ENCODE measurements around the gene ASPDH. TPM values are rescaled to one million over a fixed set of nuclear protein-coding genes. Genes with fewer than 3 reads are reported as not detected.

The ASPDH gene
- total RNA-seq, 2 experiments from 2014 or later: not detected

DNA sequence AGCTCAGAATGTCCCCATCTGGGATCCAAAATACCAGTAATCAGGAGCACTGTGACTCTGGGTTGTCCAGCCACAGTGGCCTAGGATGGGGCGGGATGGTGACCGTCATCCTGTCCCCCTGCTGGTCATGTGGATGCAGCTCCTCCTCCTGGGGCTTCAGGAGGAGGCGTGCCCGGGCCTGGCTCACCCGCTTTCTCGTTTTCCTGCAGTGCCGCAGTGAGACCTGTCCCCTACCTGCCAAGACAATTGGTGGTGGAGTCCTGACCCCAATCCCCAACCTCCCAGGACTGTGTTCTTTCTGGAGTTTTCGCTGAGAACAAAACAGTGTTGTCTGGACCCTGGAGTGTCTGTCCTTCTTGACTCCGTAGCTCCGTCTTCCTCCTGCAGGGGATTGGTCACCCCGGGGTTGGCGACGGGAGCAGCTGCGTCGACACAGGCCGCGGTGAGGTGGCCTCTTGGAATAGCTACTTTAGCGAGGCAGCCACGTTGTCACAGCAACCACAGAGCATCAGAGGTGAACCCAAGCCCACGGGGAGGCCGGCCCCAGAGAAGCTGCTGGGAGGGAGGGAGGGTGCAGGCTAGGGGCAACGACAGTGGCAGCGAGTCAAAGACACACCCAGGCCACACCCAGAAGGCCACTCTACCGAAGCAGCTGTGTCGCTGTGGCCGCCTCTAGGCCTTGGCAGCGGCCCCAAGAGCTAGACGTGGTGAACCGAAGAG, 47.6 kb downstream of the ASPDH start:
- intact Hi-C loops (cut with micrococcal nuclease): no loop called here
- Mint-ChIP-seq H3K27ac (no peak overlapping the region), H3K4me3 (no peak overlapping the region), H3K9me3 (no peaks in the 10 kb centered on the region), H3K27me3 (peaks cover 9% of the 10 kb centered on the region), H3K4me1 (ENCODE audit: low read depth) (peaks cover 3% of the 10 kb centered on the region), H3K36me3 (ENCODE audit: low read depth) (no peaks in the 10 kb centered on the region)
- CTCF ChIA-PET: interaction anchor here (1.5 to 1.6 kb wide), 2 partner anchors 13 to 109 kb away, joined by 7 to 8 read pairs; no protein-coding TSS in a partner anchor
- DNase-seq: no peak
- POLR2A ChIA-PET: interaction anchor here (0.9 kb wide), 1 partner anchor 14 kb away, joined by 3 read pairs; no protein-coding TSS in a partner anchor
- TF ChIP-seq, protein P1, sequence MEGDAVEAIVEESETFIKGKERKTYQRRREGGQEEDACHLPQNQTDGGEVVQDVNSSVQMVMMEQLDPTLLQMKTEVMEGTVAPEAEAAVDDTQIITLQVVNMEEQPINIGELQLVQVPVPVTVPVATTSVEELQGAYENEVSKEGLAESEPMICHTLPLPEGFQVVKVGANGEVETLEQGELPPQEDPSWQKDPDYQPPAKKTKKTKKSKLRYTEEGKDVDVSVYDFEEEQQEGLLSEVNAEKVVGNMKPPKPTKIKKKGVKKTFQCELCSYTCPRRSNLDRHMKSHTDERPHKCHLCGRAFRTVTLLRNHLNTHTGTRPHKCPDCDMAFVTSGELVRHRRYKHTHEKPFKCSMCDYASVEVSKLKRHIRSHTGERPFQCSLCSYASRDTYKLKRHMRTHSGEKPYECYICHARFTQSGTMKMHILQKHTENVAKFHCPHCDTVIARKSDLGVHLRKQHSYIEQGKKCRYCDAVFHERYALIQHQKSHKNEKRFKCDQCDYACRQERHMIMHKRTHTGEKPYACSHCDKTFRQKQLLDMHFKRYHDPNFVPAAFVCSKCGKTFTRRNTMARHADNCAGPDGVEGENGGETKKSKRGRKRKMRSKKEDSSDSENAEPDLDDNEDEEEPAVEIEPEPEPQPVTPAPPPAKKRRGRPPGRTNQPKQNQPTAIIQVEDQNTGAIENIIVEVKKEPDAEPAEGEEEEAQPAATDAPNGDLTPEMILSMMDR (IDR thresholded peaks at IDR 0.05): no peak
- no peak for ATAC-seq

DNA sequence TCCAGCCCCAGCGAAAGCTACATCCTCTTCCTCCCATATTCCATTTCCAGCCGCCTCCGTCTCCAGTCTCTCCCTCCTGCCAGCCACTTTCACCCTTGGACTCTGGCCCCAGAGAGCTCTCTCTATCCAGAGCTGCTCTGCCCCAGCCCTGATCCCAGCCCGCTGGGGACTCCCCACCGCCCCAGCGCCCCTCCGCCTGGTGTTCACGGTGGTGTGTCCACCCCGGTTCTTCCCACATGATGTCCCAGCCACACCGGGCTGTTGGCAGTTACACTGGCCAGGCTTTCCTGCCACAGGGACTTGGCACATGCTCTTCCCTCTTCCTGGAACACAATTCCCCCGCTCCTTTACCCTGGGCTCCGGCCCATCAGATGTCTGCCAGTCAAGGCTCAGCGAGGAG, 48.7 kb downstream of the ASPDH start:
- TF ChIP-seq, protein P1 (IDR thresholded peaks at IDR 0.05): no peak
- Mint-ChIP-seq H3K4me1 (ENCODE audit: low read depth) (peaks cover 10% of the 10 kb centered on the region), H3K4me3 (no peak overlapping the region), H3K27ac (no peak overlapping the region), H3K36me3 (ENCODE audit: low read depth) (no peaks in the 10 kb centered on the region), H3K9me3 (no peaks in the 10 kb centered on the region), H3K27me3 (peaks cover 10% of the 10 kb centered on the region)
- DNase-seq (no peak), ATAC-seq (no peak)
- ChIA-PET CTCF (interaction anchor here (1.6 to 1.7 kb wide), 2 partner anchors 14 to 108 kb away, joined by 6 to 8 read pairs; no protein-coding TSS in a partner anchor), POLR2A (no interaction called here)
- intact Hi-C loops (cut with micrococcal nuclease): no loop called here

DNA sequence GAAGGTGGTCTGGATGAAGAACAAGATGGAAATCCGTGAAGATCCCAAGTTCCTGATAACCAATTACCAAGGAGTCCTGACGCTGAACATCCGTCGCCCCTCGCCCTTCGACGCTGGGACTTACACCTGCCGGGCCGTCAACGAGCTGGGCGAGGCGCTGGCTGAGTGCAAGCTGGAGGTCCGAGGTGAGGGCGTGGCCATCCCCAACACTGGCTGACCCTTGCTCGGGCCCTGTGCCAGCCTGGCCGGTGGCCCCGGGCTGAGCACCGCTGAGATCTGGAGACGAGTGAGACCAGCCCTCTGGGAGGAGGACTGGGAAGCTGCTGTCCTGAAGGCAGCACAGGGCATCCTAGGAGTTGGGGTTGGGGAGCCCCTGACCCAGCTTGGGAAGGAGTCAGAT, 49.4 kb downstream of the ASPDH start:
- Mint-ChIP-seq H3K36me3 (ENCODE audit: low read depth) (no peaks in the 10 kb centered on the region), H3K4me1 (ENCODE audit: low read depth) (peaks cover 15% of the 10 kb centered on the region), H3K9me3 (no peaks in the 10 kb centered on the region), H3K27ac (no peak overlapping the region), H3K4me3 (no peak overlapping the region), H3K27me3 (peaks cover 15% of the 10 kb centered on the region)
- CTCF ChIA-PET: interaction anchor here (1.7 kb wide), 1 partner anchor 107 kb away, joined by 6 read pairs; no protein-coding TSS in a partner anchor
- no peak for DNase-seq
- TF ChIP-seq, protein P1 (IDR thresholded peaks at IDR 0.05): no peak
- POLR2A ChIA-PET: no interaction called here
- intact Hi-C loops (cut with micrococcal nuclease): no loop called here
- ATAC-seq: no peak

DNA sequence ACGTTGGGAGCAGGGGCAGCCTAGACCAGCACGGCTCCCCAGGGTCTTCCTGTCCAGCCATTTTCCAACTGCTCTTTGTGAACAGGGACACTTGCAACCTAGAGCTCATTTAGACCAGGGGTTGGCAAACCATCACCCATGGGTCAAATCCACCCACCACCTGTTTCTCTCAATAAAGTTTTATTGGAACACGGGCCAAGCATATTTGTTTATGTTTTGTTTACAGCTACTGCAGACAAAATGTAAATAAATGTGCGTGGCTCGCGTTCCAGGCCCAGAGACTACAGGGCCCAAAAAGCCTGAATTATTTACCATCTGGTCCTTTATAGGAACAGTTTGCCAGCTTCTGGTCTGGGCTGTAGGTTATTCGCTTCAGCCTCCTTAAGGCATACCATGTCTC, 50.7 kb downstream of the ASPDH start:
- Mint-ChIP-seq H3K4me1 (ENCODE audit: low read depth) (peaks cover 15% of the 10 kb centered on the region), H3K9me3 (no peaks in the 10 kb centered on the region), H3K27me3 (peaks cover 20% of the 10 kb centered on the region), H3K4me3 (no peak overlapping the region), H3K27ac (no peak overlapping the region), H3K36me3 (ENCODE audit: low read depth) (no peaks in the 10 kb centered on the region)
- CTCF ChIA-PET: interaction anchor here (0.9 to 3.8 kb wide), 3 partner anchors 16 to 106 kb away, joined by 3 to 42 read pairs (median 8); no protein-coding TSS in a partner anchor
- TF ChIP-seq, protein P1 (IDR thresholded peaks at IDR 0.05): no peak
- ATAC-seq (no peak), DNase-seq (no peak)
- POLR2A ChIA-PET: no interaction called here
- intact Hi-C loops (cut with micrococcal nuclease): no loop called here

Other genes with a start within 250 kb of the ASPDH start
- gene KCNC3, start 184.5 kb downstream of the ASPDH start, total RNA-seq: under 1 TPM; 0.77 to 0.81 TPM
- 10 to 100 TPM; 18.3 to 20.0 TPM for gene NAPSA, start 148.3 kb downstream of the ASPDH start, total RNA-seq
- gene NR1H2, start 137.5 kb downstream of the ASPDH start, total RNA-seq: 10 to 100 TPM; 50.9 to 52.3 TPM
- 100 to 1,000 TPM; 214 to 215 TPM for gene POLD1, start 129.6 kb downstream of the ASPDH start, total RNA-seq
- gene SPIB, start 95.0 kb downstream of the ASPDH start, total RNA-seq: 1 to 10 TPM in 1 of 2 experiments, under 1 TPM in 1; 0.68 to 1.5 TPM
- gene MYBPC2, start 81.0 kb downstream of the ASPDH start, total RNA-seq: under 1 TPM; 0.11 to 0.59 TPM
- gene EMC10, start 37.4 kb downstream of the ASPDH start, total RNA-seq: 10 to 100 TPM; 28.7 to 31.2 TPM
- 1 to 10 TPM in 1 of 2 experiments, under 1 TPM in 1; 0.36 to 1.5 TPM for gene GARIN5A, start 37.1 kb downstream of the ASPDH start, total RNA-seq
- gene JOSD2, start 2.7 kb downstream of the ASPDH start, total RNA-seq: 10 to 100 TPM; 21.6 to 22.6 TPM
- gene LRRC4B, start 54.5 kb upstream of the ASPDH start, total RNA-seq: not detected
- gene SYT3, start 126.0 kb upstream of the ASPDH start, total RNA-seq: not detected
- 1 to 10 TPM; 1.5 to 3.2 TPM for gene C19orf81, start 135.5 kb upstream of the ASPDH start, total RNA-seq
- gene SHANK1, start 205.9 kb upstream of the ASPDH start, total RNA-seq: under 1 TPM in 1 of 2 experiments, not detected in 1; 0.25 TPM
- 1 to 10 TPM; 2.2 to 2.7 TPM for gene CLEC11A, start 209.5 kb upstream of the ASPDH start, total RNA-seq